Cardiac fibroblast (primary cell): ENCODE data around the gene RFX7.

Experiments used
- DNase-seq, 2 donors: peaks; one replicate each; pipeline versions ENCODE4 v3.0.0 to v3.0.0-alpha.2; 2010; ENCODE audit warnings: low read depth in 2 of 2
- H3K4me3 ChIP-seq, 2 donors: replicated peaks in 1 of 2; 1 replicate in 1 of 2; 2 replicates in 1 of 2; pipeline ENCODE4 v1.5.1; 2011; ENCODE audit warnings: low read depth in 2 of 2, low read length in 2 of 2, mild to moderate bottlenecking in 2 of 2, moderate library complexity in 1 of 2
- TF ChIP-seq, protein P1 (sequence below): IDR thresholded peaks from one replicate; pipeline ENCODE4 v1.5.1; 2011; ENCODE audit warnings: low read depth, mild to moderate bottlenecking, low read length, inconsistent platforms

RFX7 gene

DNA sequence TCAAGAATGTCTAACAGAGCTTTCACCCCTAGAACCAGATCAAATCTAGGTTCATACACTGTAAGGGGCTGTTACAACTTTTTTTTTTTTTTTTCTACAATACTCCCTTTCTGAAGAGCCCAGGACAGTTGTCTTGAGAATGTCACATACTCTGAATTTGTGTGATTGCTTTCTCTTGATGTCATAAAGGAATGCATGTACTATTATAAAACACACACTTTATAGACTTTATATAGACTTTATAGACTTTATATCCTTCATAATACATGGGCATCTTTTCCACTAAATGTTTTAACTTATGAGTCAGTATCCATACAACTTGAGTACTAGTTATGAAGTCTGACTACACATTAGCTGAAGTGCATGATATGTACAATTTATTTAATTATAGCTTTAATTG lies 26.3 kb downstream of the RFX7 start:
- H3K4me3 ChIP-seq: no peak overlapping the region
- no peak for DNase-seq
- TF ChIP-seq, protein P1, sequence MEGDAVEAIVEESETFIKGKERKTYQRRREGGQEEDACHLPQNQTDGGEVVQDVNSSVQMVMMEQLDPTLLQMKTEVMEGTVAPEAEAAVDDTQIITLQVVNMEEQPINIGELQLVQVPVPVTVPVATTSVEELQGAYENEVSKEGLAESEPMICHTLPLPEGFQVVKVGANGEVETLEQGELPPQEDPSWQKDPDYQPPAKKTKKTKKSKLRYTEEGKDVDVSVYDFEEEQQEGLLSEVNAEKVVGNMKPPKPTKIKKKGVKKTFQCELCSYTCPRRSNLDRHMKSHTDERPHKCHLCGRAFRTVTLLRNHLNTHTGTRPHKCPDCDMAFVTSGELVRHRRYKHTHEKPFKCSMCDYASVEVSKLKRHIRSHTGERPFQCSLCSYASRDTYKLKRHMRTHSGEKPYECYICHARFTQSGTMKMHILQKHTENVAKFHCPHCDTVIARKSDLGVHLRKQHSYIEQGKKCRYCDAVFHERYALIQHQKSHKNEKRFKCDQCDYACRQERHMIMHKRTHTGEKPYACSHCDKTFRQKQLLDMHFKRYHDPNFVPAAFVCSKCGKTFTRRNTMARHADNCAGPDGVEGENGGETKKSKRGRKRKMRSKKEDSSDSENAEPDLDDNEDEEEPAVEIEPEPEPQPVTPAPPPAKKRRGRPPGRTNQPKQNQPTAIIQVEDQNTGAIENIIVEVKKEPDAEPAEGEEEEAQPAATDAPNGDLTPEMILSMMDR: no peak

DNA sequence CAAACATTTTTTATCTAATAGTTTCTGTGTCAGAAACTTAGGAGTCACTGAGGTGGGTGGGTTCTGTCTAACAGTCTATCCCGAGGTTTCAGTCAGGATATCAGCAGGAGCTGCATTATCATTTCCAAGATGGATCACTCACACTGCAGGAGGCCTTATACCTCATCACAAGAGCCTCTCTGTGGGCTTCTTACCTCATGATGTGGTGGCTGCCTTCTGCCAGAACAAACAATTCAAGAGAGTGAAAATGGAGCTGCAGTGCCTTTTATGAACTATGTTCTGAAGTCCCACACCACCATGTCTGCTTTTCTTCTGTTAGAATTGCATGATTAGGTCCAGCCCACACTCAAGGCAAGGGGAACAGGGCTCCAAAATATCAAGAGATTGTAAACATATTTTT lies 27.9 kb downstream of the RFX7 start:
- H3K4me3 ChIP-seq: no peak overlapping the region
- TF ChIP-seq, protein P1: no peak
- DNase-seq: peak; percentile 46 to 78

DNA sequence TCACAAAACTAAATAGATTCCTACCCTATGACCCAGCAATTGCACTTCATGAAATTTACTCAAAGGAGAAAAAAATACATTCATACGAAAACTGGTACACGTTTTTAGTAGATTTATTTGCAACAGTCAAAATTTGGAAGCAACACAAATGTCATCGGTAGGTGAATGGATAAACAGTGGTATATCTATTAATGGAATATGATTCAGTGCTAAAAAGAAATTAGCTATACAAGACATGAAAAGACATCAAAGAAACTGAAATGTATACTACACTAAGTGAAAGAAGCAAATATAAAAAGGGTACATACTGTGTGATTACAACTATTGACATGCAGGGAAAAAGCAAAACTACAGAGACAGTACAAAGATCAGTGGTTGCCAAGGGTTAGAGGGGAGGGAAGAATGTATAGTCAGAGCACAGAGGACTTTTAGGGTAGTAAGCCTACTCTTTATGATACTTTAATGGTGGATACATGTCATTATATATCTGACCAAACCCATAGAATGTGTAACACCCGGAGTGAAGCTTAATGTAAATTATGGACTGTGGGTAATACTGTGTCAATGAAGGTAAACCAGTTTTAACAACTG lies 31.6 kb downstream of the RFX7 start:
- no peak for DNase-seq
- no peak overlapping the region for H3K4me3 ChIP-seq
- TF ChIP-seq, protein P1: no peak

DNA sequence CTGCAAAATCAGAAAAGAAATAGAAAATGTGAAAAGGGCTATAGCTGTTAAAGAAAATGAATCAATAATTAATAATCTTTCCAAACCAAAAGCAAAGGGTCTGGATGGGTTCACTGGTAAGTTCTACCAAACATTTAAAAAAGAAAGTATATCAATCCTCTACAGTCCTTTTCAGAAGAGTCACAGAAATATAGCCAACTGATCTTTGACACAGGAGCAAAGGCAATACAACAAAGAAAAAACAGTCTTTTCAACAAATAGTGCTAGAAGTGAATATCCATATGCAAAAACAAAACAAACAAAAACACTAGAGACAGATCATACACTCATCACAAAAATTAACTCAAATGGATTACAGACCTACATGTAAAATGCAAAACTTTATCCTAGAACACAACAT lies 32.6 kb downstream of the RFX7 start:
- H3K4me3 ChIP-seq: no peak overlapping the region
- no peak for DNase-seq

DNA sequence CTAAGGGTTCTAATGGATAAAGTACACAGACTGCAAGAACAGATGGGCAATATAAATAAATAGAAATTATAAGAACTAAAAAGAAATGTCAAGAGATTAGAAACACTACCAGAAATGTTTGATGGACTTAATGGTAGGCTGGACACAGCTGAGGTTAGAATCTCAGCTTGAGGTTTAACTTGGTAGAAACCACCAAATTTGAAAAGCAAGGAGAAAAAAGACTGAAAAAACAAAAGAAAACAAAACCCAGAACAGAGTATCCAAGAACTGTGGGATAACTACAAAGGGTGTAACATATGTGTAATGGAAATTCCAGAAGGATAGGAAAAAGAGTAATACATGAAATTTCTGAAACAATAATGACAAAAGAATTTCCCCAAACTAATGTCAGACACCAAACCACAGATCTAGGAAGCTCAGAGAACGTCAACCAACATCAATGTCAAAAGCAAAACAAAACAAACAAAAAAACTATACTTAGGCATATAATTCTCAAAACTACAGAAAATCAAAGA lies 35.0 kb downstream of the RFX7 start:
- TF ChIP-seq, protein P1: no peak
- no peak overlapping the region for H3K4me3 ChIP-seq
- peak in 1 of 2 donors; percentile 27 for DNase-seq

More for the DNA sequence above, 32.6 kb downstream of the RFX7 start:
- TF ChIP-seq, protein P1: no peak

GRCh38 chr15:56208185-56208584 lies 35.5 kb downstream of the RFX7 start:
- no peak for DNase-seq
- no peak overlapping the region for H3K4me3 ChIP-seq
- TF ChIP-seq, protein P1: no peak

- no peak overlapping the region for H3K4me3 ChIP-seq
- TF ChIP-seq, protein P1: no peak
- no peak for DNase-seq
Measured at GRCh38 chr15:56207711-56208110, 36.0 kb downstream of the RFX7 start.
